A549 (cell line): ENCODE measurements around the gene ANXA5.

ENCODE experiments used
- CBX8 ChIP-seq: fragments of 200-600 bp; sonication (generic); IDR thresholded peaks from 2 replicates; pipeline ENCODE4 v1.6.1; 2016
- POLR2A ChIP-seq: IDR thresholded peaks from 2 replicates; pipeline ENCODE4 v1.6.1; 2012; ENCODE audit warnings: mild to moderate bottlenecking, low read length
- TF ChIP-seq, protein P1 (sequence below): fragments of >200 bp; sonication (Bioruptor Twin); formaldehyde crosslinking; IDR thresholded peaks from 3 replicates; pipeline ENCODE4 v1.5.1; 2016
- TF ChIP-seq, protein P2 (sequence below): fragments of 450-650 bp; IDR thresholded peaks from 2 replicates; pipeline ENCODE4 v1.6.1; 2014; ENCODE audit warnings: antibody characterized with exemption

DNA sequence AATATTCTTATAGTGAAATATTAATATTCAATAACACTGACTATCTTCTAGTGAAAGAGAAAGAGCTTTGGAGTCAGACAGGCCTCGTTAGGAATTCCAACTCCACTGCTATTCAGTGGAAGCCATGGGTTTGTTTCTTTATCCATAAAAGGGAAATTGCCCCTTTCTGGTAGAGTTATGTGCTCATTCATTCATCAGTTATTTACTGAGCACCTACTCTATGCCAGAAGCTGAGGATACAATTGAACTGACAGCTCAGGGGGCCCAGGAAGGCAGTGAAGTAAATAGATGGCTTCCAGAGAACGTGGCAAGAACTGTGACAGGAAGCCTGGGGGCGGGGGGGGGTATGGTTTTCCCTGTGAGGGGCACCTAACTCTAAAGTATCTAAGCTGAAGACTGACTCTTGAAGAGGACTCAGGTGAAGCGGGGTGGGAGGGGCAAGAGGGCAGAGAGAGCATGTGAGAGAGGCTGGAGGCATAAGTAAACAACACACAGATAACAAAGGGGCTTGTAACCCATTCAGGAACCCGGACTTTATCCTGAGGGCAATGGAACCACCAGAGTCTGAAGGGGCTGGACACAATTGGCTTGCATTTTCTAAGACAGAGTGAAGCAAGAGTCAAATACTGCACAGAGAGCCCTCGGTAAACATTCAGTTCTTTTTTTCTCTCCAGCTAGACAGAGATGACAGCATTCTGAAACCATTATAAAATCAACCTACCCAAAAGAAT lies 20.3 kb downstream of the ANXA5 start:
- TF ChIP-seq, protein P1, sequence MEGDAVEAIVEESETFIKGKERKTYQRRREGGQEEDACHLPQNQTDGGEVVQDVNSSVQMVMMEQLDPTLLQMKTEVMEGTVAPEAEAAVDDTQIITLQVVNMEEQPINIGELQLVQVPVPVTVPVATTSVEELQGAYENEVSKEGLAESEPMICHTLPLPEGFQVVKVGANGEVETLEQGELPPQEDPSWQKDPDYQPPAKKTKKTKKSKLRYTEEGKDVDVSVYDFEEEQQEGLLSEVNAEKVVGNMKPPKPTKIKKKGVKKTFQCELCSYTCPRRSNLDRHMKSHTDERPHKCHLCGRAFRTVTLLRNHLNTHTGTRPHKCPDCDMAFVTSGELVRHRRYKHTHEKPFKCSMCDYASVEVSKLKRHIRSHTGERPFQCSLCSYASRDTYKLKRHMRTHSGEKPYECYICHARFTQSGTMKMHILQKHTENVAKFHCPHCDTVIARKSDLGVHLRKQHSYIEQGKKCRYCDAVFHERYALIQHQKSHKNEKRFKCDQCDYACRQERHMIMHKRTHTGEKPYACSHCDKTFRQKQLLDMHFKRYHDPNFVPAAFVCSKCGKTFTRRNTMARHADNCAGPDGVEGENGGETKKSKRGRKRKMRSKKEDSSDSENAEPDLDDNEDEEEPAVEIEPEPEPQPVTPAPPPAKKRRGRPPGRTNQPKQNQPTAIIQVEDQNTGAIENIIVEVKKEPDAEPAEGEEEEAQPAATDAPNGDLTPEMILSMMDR = no peak
- TF ChIP-seq POLR2A = no peak
- TF ChIP-seq, protein P2, sequence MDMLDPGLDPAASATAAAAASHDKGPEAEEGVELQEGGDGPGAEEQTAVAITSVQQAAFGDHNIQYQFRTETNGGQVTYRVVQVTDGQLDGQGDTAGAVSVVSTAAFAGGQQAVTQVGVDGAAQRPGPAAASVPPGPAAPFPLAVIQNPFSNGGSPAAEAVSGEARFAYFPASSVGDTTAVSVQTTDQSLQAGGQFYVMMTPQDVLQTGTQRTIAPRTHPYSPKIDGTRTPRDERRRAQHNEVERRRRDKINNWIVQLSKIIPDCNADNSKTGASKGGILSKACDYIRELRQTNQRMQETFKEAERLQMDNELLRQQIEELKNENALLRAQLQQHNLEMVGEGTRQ = no peak
- TF ChIP-seq CBX8 = no peak
